Uterus (tissue), 2 donors: ENCODE measurements around the gene CHD5.

ENCODE experiments used
- POLR2A ChIP-seq, 2 donors: fragments of 450-650 bp; IDR thresholded peaks; one replicate each; pipeline ENCODE4 v1.6.1; 2016; ENCODE audit warnings: antibody characterized with exemption in 2 of 2, mild to moderate bottlenecking in 1 of 2, moderate library complexity in 1 of 2
- TF ChIP-seq, protein P1 (sequence below), 4 experiments: fragments of 200-600 bp in 2 of 4; fragments of 450-650 bp in 2 of 4; sonication (generic) in 2 of 4; IDR thresholded peaks; one replicate each; pipeline ENCODE4 v1.5.1; 2016 to 2019; ENCODE audit warnings: antibody characterized with exemption in 4 of 4, mild to moderate bottlenecking in 2 of 4, moderate library complexity in 1 of 4

DNA sequence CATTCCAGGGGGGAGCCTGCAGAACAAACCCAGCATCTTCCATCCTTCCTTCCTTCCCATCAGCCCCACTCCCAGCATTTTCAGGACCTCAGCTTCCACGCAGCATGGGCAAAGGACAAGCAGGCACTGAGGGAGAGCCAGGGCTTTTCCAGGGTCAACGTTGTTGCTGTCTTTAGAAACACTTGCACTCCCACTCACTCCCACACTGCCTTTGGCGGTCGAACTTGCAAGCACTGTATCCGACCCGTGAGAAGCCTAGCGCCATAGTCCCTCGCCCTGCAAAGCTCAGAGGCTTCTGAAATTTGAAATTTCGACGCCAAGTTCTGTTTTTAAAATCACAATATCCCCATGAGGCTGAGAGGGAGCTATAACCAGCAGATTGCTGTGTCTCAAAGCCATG lies 87.0 kb downstream of the CHD5 start:
- no peak for TF ChIP-seq POLR2A (IDR thresholded peaks at IDR 0.05)
- TF ChIP-seq, protein P1, sequence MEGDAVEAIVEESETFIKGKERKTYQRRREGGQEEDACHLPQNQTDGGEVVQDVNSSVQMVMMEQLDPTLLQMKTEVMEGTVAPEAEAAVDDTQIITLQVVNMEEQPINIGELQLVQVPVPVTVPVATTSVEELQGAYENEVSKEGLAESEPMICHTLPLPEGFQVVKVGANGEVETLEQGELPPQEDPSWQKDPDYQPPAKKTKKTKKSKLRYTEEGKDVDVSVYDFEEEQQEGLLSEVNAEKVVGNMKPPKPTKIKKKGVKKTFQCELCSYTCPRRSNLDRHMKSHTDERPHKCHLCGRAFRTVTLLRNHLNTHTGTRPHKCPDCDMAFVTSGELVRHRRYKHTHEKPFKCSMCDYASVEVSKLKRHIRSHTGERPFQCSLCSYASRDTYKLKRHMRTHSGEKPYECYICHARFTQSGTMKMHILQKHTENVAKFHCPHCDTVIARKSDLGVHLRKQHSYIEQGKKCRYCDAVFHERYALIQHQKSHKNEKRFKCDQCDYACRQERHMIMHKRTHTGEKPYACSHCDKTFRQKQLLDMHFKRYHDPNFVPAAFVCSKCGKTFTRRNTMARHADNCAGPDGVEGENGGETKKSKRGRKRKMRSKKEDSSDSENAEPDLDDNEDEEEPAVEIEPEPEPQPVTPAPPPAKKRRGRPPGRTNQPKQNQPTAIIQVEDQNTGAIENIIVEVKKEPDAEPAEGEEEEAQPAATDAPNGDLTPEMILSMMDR (IDR thresholded peaks at IDR 0.05), result no peak
